Right lobe of liver (tissue), 4 donors: ENCODE results near the gene KLHL40.

Experiments
- POLR2A ChIP-seq: fragments of 450-650 bp; IDR thresholded peaks from one replicate; pipeline ENCODE4 v1.6.1; 2017; ENCODE audit warnings: antibody characterized with exemption, mild to moderate bottlenecking
- TF ChIP-seq, protein P1 (sequence below), 4 donors: fragments of 200-600 bp in 3 of 4; fragments of 450-650 bp in 1 of 4; IDR thresholded peaks; one replicate each; pipeline versions ENCODE4 v1.5.1 to v1.8.0; 2016 to 2022; ENCODE audit warnings: antibody characterized with exemption in 4 of 4, mild to moderate bottlenecking in 2 of 4
- donor health status: DM: no; HTN: no; CAD: no.
- donor health status: DM: no; HTN: no; CAD: no.
- donor health status: DM: no; HTN: yes; CAD: no.

- TF ChIP-seq, protein P1, sequence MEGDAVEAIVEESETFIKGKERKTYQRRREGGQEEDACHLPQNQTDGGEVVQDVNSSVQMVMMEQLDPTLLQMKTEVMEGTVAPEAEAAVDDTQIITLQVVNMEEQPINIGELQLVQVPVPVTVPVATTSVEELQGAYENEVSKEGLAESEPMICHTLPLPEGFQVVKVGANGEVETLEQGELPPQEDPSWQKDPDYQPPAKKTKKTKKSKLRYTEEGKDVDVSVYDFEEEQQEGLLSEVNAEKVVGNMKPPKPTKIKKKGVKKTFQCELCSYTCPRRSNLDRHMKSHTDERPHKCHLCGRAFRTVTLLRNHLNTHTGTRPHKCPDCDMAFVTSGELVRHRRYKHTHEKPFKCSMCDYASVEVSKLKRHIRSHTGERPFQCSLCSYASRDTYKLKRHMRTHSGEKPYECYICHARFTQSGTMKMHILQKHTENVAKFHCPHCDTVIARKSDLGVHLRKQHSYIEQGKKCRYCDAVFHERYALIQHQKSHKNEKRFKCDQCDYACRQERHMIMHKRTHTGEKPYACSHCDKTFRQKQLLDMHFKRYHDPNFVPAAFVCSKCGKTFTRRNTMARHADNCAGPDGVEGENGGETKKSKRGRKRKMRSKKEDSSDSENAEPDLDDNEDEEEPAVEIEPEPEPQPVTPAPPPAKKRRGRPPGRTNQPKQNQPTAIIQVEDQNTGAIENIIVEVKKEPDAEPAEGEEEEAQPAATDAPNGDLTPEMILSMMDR (IDR thresholded peaks at IDR 0.05): no peak
- TF ChIP-seq POLR2A: no peak
These were observed 45.5 kb downstream of the KLHL40 start for GRCh38 chr3:42730706-42731420.
